ENCODE data around the gene CLEC4M.
"Not testable (repeated sequence)": the region's sequence is repeated elsewhere in the genome, so short reads cannot be mapped to it uniquely, and the experiment has no call there.

The CLEC4M gene

DNA sequence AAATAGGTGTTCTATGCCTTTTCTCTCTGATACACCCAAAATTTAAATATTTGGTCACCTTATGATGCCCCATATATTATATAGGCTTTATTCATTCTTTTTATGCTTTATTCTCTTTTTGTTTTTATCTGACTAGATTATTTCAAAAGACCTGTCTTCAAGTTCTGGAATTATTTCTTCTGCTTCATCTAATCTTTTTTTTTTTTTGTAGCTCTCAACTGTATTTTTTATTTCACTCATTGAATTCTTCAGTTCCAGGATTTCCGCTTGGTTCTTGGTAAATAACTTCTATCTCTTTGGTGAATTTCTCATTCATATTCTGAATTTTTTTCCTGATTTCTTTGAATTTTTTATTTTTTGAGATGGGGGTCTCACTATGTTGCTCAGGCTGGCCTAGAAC lies 3.9 kb upstream of the CLEC4M start:
- Histone ChIP-seq H3K4me3 (ENCODE audit: low read length) (no peak overlapping the region), H3K4me1 (ENCODE audit: insufficient read depth, low read length) (no peaks in the 10 kb centered on the region), H3K27me3 (ENCODE audit: insufficient read depth, low read length) (no peaks in the 10 kb centered on the region), H3K9ac (ENCODE audit: low read depth, low read length) (no peak overlapping the region), H3K36me3 (ENCODE audit: insufficient read depth, low read depth, low read length) (no peaks in the 10 kb centered on the region), H3K9me3 (ENCODE audit: insufficient read depth, low read depth, low read length) (peaks cover 38% of the 10 kb centered on the region), H3K27ac (ENCODE audit: low read length) (no peak overlapping the region)

- Histone ChIP-seq H3K27ac (ENCODE audit: low read length) (no peak overlapping the region), H3K4me1 (ENCODE audit: insufficient read depth, low read length) (no peaks in the 10 kb centered on the region), H3K27me3 (ENCODE audit: insufficient read depth, low read length) (peaks cover 11% of the 10 kb centered on the region; the same call in 1 of the 2 replicates), H3K9ac (ENCODE audit: low read depth, low read length) (no peak overlapping the region), H3K36me3 (ENCODE audit: insufficient read depth, low read depth, low read length) (no peaks in the 10 kb centered on the region), H3K9me3 (ENCODE audit: insufficient read depth, low read depth, low read length) (peaks cover 8% of the 10 kb centered on the region; the same call in 1 of the 2 replicates), H3K4me3 (ENCODE audit: low read length) (no peak overlapping the region)
Measured at GRCh38 chr19:7763696-7764095, 653 bp downstream of the CLEC4M start.

GRCh38 chr19:7764157-7764556 lies 1.1 kb downstream of the CLEC4M start:
- H3K27me3 ChIP-seq (ENCODE audit: insufficient read depth, low read length): peaks cover 11% of the 10 kb centered on the region; the same call in 1 of the 2 replicates
- not testable (repeated sequence) for H3K4me3 ChIP-seq (ENCODE audit: low read length); H3K27ac ChIP-seq (ENCODE audit: low read length); H3K36me3 ChIP-seq (ENCODE audit: insufficient read depth, low read depth, low read length); H3K4me1 ChIP-seq (ENCODE audit: insufficient read depth, low read length); H3K9ac ChIP-seq (ENCODE audit: low read depth, low read length); H3K9me3 ChIP-seq (ENCODE audit: insufficient read depth, low read depth, low read length)

DNA sequence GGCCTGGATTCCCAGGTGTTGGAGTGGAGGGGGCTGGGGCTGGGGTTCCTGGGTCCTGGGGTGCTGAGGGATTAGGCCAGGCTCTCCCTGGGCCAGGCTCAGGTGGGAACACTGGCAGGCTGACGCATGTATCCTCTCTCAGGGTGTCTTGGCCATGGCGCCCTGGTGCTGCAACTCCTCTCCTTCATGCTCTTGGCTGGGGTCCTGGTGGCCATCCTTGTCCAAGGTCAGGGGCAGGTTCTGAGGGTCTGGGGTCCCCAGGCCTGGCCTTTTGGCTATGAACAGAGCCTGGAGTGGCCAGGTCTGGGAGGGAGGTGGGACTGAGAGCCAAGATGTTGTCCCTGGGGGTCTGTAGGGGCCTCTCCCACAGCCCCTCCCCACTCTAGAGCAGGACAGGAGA lies 2.0 kb downstream of the CLEC4M start:
- not testable (repeated sequence) for H3K4me3 ChIP-seq (ENCODE audit: low read length); H3K9ac ChIP-seq (ENCODE audit: low read depth, low read length); H3K27ac ChIP-seq (ENCODE audit: low read length); H3K4me1 ChIP-seq (ENCODE audit: insufficient read depth, low read length); H3K36me3 ChIP-seq (ENCODE audit: insufficient read depth, low read depth, low read length); H3K9me3 ChIP-seq (ENCODE audit: insufficient read depth, low read depth, low read length)
- H3K27me3 ChIP-seq (ENCODE audit: insufficient read depth, low read length): peaks cover 11% of the 10 kb centered on the region; the same call in 1 of the 2 replicates

DNA sequence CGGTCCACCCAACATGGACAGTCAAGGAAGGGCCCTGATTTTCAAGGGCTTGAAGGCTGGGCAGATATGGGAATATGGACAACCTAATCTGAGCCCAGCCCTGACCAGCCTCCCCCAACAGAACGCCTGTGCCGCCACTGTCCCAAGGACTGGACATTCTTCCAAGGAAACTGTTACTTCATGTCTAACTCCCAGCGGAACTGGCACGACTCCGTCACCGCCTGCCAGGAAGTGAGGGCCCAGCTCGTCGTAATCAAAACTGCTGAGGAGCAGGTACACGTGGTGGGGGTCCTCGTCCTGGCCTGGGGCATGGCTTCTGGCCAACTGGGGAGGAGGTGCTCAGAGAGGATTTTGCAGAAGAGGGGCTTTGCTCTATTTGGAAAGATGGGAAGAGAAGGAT lies 3.5 kb downstream of the CLEC4M start:
- H3K4me3 ChIP-seq (ENCODE audit: low read length): no peak overlapping the region
- no peak overlapping the region for H3K27ac ChIP-seq (ENCODE audit: low read length)
- no peaks in the 10 kb centered on the region for H3K36me3 ChIP-seq (ENCODE audit: insufficient read depth, low read depth, low read length)
- no peaks in the 10 kb centered on the region; the same call in 1 of the 2 replicates for H3K9me3 ChIP-seq (ENCODE audit: insufficient read depth, low read depth, low read length)
- H3K27me3 ChIP-seq (ENCODE audit: insufficient read depth, low read length): peaks cover 11% of the 10 kb centered on the region; the same call in 1 of the 2 replicates
- no peaks in the 10 kb centered on the region for H3K4me1 ChIP-seq (ENCODE audit: insufficient read depth, low read length)
- H3K9ac ChIP-seq (ENCODE audit: low read depth, low read length): no peak overlapping the region

GRCh38 chr19:7767487-7767886 lies 4.4 kb downstream of the CLEC4M start:
- Histone ChIP-seq H3K36me3 (ENCODE audit: insufficient read depth, low read depth, low read length) (no peaks in the 10 kb centered on the region), H3K4me3 (ENCODE audit: low read length) (no peak overlapping the region), H3K27me3 (ENCODE audit: insufficient read depth, low read length) (peaks cover 11% of the 10 kb centered on the region; the same call in 1 of the 2 replicates), H3K27ac (ENCODE audit: low read length) (no peak overlapping the region), H3K9me3 (ENCODE audit: insufficient read depth, low read depth, low read length) (no peaks in the 10 kb centered on the region; the same call in 1 of the 2 replicates), H3K4me1 (ENCODE audit: insufficient read depth, low read length) (no peaks in the 10 kb centered on the region), H3K9ac (ENCODE audit: low read depth, low read length) (no peak overlapping the region)

- H3K27me3 ChIP-seq (ENCODE audit: insufficient read depth, low read length): peaks cover 11% of the 10 kb centered on the region; the same call in 1 of the 2 replicates
- no peaks in the 10 kb centered on the region for H3K4me1 ChIP-seq (ENCODE audit: insufficient read depth, low read length)
- no peaks in the 10 kb centered on the region for H3K36me3 ChIP-seq (ENCODE audit: insufficient read depth, low read depth, low read length)
- no peaks in the 10 kb centered on the region for H3K9me3 ChIP-seq (ENCODE audit: insufficient read depth, low read depth, low read length)
- H3K9ac ChIP-seq (ENCODE audit: low read depth, low read length): no peak overlapping the region
- no peak overlapping the region for H3K27ac ChIP-seq (ENCODE audit: low read length)
- H3K4me3 ChIP-seq (ENCODE audit: low read length): no peak overlapping the region
Measured at GRCh38 chr19:7769171-7769570, 6.1 kb downstream of the CLEC4M start.

DNA sequence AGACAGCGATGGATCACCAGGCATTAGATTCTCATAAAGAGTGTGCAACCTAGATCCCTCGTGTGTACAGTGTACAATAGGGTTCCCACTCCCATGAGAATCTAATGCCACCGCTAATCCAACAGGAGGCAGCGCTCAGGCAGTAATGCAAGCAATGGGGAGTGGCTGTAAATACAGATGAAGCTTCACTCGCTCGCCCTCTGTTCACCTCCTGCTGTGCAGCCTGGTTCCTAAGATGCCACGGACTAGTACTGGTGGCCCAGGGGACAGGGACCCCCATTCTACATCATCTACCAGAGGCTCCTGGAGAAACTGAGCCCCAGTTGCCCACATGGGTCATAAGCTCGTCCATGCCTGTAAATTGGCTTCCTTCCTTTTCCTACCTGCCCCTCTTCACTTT lies 8.0 kb downstream of the CLEC4M start:
- no peaks in the 10 kb centered on the region for H3K36me3 ChIP-seq (ENCODE audit: insufficient read depth, low read depth, low read length)
- H3K27me3 ChIP-seq (ENCODE audit: insufficient read depth, low read length): peaks cover 11% of the 10 kb centered on the region; the same call in 1 of the 2 replicates
- H3K9me3 ChIP-seq (ENCODE audit: insufficient read depth, low read depth, low read length): no peaks in the 10 kb centered on the region
- no peak overlapping the region for H3K27ac ChIP-seq (ENCODE audit: low read length)
- no peaks in the 10 kb centered on the region for H3K4me1 ChIP-seq (ENCODE audit: insufficient read depth, low read length)
- no peak overlapping the region for H3K4me3 ChIP-seq (ENCODE audit: low read length)
- no peak overlapping the region for H3K9ac ChIP-seq (ENCODE audit: low read depth, low read length)

DNA sequence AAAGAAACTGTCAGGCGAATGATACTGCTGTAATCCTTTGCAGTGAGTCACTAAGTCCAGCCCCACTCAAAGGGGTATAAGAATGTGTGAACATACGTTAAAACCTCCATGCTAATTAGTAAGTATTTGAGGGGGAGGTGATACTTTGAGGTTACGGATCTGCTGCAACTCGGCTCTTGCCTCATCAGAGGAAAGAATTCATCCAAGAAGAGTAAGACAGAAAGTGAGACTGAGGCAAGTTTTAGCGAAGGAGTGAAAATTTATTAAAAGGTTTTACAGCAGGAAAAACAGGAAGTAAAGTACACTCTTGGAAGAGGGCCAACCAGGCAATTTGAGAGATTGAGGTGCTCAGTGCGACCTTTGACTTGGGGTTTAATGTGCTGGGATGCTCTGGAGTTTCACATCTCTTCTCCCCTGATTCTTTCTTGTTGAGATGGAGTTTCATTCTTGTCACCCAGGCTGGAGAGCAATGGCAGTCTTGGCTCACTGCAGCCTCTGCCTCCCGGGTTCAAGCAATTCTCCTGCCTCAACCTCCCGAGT lies 9.8 kb downstream of the CLEC4M start:
- H3K27me3 ChIP-seq (ENCODE audit: insufficient read depth, low read length): no peaks in the 10 kb centered on the region; the same call in 1 of the 2 replicates
- no peaks in the 10 kb centered on the region for H3K36me3 ChIP-seq (ENCODE audit: insufficient read depth, low read depth, low read length)
- no peak overlapping the region for H3K27ac ChIP-seq (ENCODE audit: low read length)

GRCh38 chr19:7773841-7774240 lies 10.8 kb downstream of the CLEC4M start:
- no peak overlapping the region for H3K4me3 ChIP-seq (ENCODE audit: low read length)
- no peaks in the 10 kb centered on the region for H3K9me3 ChIP-seq (ENCODE audit: insufficient read depth, low read depth, low read length)
- H3K9ac ChIP-seq (ENCODE audit: low read depth, low read length): no peak overlapping the region
- H3K27me3 ChIP-seq (ENCODE audit: insufficient read depth, low read length): no peaks in the 10 kb centered on the region; the same call in 1 of the 2 replicates
- no peaks in the 10 kb centered on the region for H3K36me3 ChIP-seq (ENCODE audit: insufficient read depth, low read depth, low read length)
- no peak overlapping the region for H3K27ac ChIP-seq (ENCODE audit: low read length)
- H3K4me1 ChIP-seq (ENCODE audit: insufficient read depth, low read length): no peaks in the 10 kb centered on the region

More for the DNA sequence above, 9.8 kb downstream of the CLEC4M start:
- no peak overlapping the region for H3K4me3 ChIP-seq (ENCODE audit: low read length)
- no peaks in the 10 kb centered on the region for H3K4me1 ChIP-seq (ENCODE audit: insufficient read depth, low read length)
- H3K9ac ChIP-seq (ENCODE audit: low read depth, low read length): no peak overlapping the region
- H3K9me3 ChIP-seq (ENCODE audit: insufficient read depth, low read depth, low read length): no peaks in the 10 kb centered on the region

DNA sequence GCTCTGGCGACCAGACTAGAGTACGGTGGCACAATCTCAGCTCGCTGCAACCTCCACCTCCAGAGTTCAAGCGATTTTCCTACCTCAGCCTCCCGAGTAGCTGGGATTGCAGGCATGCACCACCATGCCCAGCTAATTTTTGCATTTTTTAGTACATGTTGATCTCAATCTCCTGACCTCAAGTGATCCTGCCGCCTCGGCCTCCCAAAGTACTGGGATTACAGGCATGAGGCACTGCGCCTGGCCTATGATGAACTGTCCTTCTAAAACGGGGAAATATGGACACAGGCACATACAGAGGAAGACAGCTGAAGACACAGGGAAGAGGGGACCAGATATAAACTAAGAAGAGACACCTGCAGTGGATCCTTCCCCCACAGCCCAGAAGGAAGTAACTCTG lies 12.7 kb downstream of the CLEC4M start:
- Histone ChIP-seq H3K4me3 (ENCODE audit: low read length) (no peak overlapping the region), H3K36me3 (ENCODE audit: insufficient read depth, low read depth, low read length) (no peaks in the 10 kb centered on the region), H3K27ac (ENCODE audit: low read length) (no peak overlapping the region), H3K9me3 (ENCODE audit: insufficient read depth, low read depth, low read length) (peaks cover 3% of the 10 kb centered on the region; the same call in 1 of the 2 replicates), H3K27me3 (ENCODE audit: insufficient read depth, low read length) (no peaks in the 10 kb centered on the region; the same call in 1 of the 2 replicates), H3K4me1 (ENCODE audit: insufficient read depth, low read length) (no peaks in the 10 kb centered on the region), H3K9ac (ENCODE audit: low read depth, low read length) (no peak overlapping the region)

DNA sequence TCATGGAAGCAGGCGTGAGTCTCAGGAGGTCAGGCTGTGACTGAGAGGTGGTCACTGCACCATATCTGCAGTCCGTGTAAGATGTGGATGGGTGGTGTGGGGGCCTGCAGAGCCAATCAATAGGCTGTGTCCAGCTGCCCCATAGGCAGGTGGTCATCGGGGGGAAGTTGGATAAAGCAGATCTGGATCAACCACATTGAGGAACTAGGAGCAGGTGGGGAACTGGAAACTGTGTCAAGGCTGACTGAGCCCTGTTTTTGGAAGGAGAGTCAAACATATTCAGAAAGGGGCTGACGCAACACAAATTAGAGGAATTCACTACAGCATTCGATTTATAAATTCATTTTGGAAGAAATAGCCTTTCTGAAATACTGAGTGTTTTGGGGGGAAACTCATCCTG lies 15.0 kb downstream of the CLEC4M start:
- H3K4me3 ChIP-seq (ENCODE audit: low read length): no peak overlapping the region
- H3K4me1 ChIP-seq (ENCODE audit: insufficient read depth, low read length): no peaks in the 10 kb centered on the region
- peaks cover 12% of the 10 kb centered on the region; the same call in 1 of the 2 replicates for H3K27me3 ChIP-seq (ENCODE audit: insufficient read depth, low read length)
- no peak overlapping the region for H3K9ac ChIP-seq (ENCODE audit: low read depth, low read length)
- no peak overlapping the region for H3K27ac ChIP-seq (ENCODE audit: low read length)
- H3K36me3 ChIP-seq (ENCODE audit: insufficient read depth, low read depth, low read length): no peaks in the 10 kb centered on the region
- H3K9me3 ChIP-seq (ENCODE audit: insufficient read depth, low read depth, low read length): peaks cover 3% of the 10 kb centered on the region; the same call in 1 of the 2 replicates
